H1 (cell line): ENCODE measurements around the gene CFAP74. TPM values are rescaled to one million over a fixed set of nuclear protein-coding genes. Genes with fewer than 3 reads are reported as not detected.

Experiments used
- BCL11A ChIP-seq, 2 experiments: IDR thresholded peaks; one replicate each; pipeline ENCODE4 v1.6.1; 2011; ENCODE audit warnings: low read depth in 2 of 2, low read length in 2 of 2, mild to moderate bottlenecking in 2 of 2
- GABPA ChIP-seq: IDR thresholded peaks from 2 replicates; pipeline ENCODE4 v1.6.1; 2011; ENCODE audit warnings: mild to moderate bottlenecking, low read length, moderate library complexity, borderline replicate concordance; ENCODE audit not compliant: insufficient read depth
- KDM5A ChIP-seq: fragments of 200-600 bp; IDR thresholded peaks from 2 replicates; pipeline ENCODE4 v1.7.1; 2012; ENCODE audit warnings: mild to moderate bottlenecking, low read length, inconsistent platforms, mixed read lengths
- RNF2 ChIP-seq: fragments of 200-900, 300-1000 bp; sonication (generic); IDR thresholded peaks from 2 replicates; pipeline ENCODE4 v1.7.1; 2016; ENCODE audit warnings: borderline replicate concordance, low read depth, mild to moderate bottlenecking, antibody characterized with exemption, low read length; ENCODE audit not compliant: poor library complexity, severe bottlenecking; ENCODE audit errors: missing control alignments
- polyA plus RNA-seq, 7 experiments: library from polyadenylated mRNA; depleted of rRNA in 3 of 7; stranded (reverse) in 5 of 7; unstranded in 2 of 7; fragments of >200 nt in 5 of 7; fragments of 200-250 nt in 2 of 7; gene quantifications; 1 replicate in 5 of 7; 2 replicates in 1 of 7; 4 replicates in 1 of 7; pipeline versions ENCODE4 v1.2.1 to v1.2.3, GENCODE V29; 2011 to 2013; ENCODE audit warnings: missing spikeins in 2 of 7, mixed read lengths in 2 of 7
- total RNA-seq: library from RNA; stranded (reverse); fragmentation: NEBNext Ultra II Directional; extraction: Animal tissue kit (Norgen Biotek cat#: 25700); gene quantifications from 2 replicates; pipeline ENCODE4 v1.2.1, GENCODE V29; 2021
- TF ChIP-seq, protein P1 (sequence below): IDR thresholded peaks from 2 replicates; pipeline ENCODE4 v1.6.1; 2012; ENCODE audit warnings: low read length, inconsistent platforms

CFAP74 gene
- total and polyA plus RNA-seq, 2 of the 8 experiments (the other 6 are each of a cell fraction or from before 2014, with no cell fraction given): 0.09 to 0.20 TPM

DNA sequence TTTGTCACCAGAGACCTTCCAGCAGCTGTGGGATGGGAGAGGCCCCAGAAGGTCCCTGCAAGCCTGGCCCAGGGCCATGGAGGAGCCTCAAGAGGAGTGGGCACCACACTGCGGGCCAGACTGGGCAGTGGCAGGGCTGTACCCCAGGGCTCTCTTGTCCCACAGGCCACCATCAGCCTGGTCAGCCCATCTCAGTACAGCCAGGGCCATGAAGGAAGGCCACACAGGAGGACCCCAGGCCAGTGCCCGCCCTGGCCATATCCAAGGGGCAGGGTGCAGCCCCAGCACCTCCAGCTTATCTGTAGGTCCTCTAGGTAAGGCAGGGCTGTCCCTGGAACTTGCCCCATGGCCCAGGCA lies 109.6 kb downstream of the CFAP74 start (continued):
- TF ChIP-seq, protein P1, sequence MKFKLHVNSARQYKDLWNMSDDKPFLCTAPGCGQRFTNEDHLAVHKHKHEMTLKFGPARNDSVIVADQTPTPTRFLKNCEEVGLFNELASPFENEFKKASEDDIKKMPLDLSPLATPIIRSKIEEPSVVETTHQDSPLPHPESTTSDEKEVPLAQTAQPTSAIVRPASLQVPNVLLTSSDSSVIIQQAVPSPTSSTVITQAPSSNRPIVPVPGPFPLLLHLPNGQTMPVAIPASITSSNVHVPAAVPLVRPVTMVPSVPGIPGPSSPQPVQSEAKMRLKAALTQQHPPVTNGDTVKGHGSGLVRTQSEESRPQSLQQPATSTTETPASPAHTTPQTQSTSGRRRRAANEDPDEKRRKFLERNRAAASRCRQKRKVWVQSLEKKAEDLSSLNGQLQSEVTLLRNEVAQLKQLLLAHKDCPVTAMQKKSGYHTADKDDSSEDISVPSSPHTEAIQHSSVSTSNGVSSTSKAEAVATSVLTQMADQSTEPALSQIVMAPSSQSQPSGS: no peak
- TF ChIP-seq RNF2: no peak
- TF ChIP-seq GABPA: no peak
- no peak for TF ChIP-seq BCL11A (IDR thresholded peaks at IDR 0.05; ENCODE audit: low read depth in 2 of 2, low read length in 2 of 2)
- no peak for TF ChIP-seq KDM5A
- TF ChIP-seq, all 59 proteins: peak for 0
